GM12864 (cell line): Measurements from ENCODE around the gene ATP10B.

ENCODE experiments used
- DNase-seq: peaks from one replicate; pipeline ENCODE4 v3.0.0-alpha.2; 2011; ENCODE audit warnings: low read depth
- H3K4me3 ChIP-seq: 2 replicates; pipeline ENCODE4 v1.5.1; 2011; ENCODE audit warnings: mild to moderate bottlenecking, low read depth, low read length, control low read depth
- TF ChIP-seq, protein P1 (sequence below): IDR thresholded peaks from 2 replicates; pipeline ENCODE4 v1.5.1; 2011; ENCODE audit warnings: low read depth, mild to moderate bottlenecking, moderate library complexity, low read length, control low read depth, inconsistent platforms; ENCODE audit errors: missing control alignments

ATP10B gene

DNA sequence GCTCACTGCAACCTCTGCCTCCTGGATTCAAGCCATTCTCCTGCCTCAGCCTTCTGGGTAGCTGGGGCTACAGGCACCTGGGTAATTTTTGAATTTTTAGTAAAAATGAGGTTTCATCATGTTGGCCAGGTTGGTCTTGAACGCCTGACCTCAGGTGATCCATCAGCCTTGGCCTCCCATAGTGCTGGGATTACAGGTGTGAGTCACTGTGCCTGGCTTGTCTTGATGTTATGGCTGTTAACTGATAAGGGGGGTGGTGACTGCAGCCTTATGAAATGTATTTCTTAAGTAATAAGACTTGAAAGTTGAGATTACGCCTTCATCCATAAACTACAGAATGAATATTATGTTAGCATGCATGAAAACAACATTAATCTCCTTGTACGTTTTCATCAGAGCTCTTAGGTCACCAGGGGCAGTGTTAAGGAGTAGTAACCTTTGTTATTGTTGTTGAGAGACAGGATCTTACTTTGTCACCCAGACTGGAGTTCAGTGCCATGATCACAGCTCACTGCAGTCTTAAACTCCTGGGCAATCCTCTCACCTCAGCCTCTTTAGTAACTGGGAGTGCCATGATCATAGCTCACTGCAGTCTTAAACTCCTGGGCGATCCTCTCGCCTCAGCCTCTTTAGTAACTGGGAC is 148.3 kb downstream of the ATP10B start:
- H3K4me3 ChIP-seq, result no peak overlapping the region
- TF ChIP-seq, protein P1, sequence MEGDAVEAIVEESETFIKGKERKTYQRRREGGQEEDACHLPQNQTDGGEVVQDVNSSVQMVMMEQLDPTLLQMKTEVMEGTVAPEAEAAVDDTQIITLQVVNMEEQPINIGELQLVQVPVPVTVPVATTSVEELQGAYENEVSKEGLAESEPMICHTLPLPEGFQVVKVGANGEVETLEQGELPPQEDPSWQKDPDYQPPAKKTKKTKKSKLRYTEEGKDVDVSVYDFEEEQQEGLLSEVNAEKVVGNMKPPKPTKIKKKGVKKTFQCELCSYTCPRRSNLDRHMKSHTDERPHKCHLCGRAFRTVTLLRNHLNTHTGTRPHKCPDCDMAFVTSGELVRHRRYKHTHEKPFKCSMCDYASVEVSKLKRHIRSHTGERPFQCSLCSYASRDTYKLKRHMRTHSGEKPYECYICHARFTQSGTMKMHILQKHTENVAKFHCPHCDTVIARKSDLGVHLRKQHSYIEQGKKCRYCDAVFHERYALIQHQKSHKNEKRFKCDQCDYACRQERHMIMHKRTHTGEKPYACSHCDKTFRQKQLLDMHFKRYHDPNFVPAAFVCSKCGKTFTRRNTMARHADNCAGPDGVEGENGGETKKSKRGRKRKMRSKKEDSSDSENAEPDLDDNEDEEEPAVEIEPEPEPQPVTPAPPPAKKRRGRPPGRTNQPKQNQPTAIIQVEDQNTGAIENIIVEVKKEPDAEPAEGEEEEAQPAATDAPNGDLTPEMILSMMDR, result no peak
- no peak for DNase-seq

DNA sequence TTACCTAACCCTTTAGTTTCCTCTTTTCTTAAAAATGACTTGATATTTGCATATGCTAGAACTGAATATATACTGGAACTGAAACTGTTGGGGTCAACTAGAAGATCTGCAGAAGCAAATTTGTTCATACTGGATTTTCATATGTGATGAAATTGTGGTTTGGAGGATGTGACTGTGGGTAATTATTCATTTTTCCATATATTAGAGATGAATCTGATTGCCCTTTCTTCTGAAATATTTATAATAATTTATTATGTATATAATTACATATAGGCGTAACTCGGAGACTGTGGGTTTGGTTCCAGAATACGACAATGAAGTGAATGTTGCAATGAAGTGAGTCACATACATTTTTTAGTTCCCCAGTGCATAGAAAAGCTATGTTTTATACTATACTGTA is 149.1 kb downstream of the ATP10B start:
- no peak overlapping the region for H3K4me3 ChIP-seq
- peak; percentile 46 for DNase-seq
- TF ChIP-seq, protein P1, result no peak

DNA sequence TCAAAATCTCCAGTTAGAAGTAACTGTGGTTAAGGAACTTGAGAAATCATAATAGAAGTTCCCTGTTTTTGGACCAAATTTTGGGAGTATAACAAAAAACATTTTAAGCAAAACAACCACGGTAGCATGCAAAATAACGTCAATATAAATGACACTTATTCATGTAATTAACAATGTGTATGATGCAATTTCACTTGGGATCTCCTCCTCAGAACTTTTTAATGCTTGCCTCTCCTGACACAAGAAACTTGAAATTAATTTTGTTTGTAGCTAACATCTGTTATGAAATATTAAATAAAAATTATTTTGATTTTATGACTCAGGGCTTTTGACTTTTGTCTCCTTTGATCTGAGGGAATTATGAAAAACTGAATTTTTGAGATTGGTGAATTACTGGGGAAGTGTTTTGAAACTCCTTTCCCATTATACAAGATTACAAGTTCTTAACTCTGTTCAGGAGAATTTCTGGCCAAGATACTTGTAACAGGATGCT is 149.7 kb downstream of the ATP10B start:
- no peak overlapping the region for H3K4me3 ChIP-seq
- no peak for DNase-seq
- TF ChIP-seq, protein P1, result no peak

DNA sequence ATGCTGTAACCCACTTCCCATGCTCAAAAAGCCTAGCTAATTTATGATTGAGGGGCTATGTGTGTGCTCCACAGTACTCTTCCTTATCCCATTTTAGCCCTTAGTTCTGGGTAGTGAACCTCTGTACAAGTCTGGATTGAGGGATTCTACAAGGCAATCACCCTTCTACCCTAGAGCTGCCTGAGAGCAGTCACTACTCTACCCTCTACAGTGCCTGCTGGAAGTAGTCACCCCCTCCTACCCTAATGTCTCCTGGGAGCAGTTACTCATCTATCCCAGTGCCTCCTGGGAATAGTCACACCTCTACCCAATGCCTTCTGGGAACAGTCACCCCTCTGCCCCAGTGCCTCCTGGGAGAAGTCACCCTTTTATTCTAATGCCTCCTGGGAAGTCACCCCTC is 150.6 kb downstream of the ATP10B start:
- TF ChIP-seq, protein P1, result no peak
- no peak overlapping the region for H3K4me3 ChIP-seq
- DNase-seq, result no peak

DNA sequence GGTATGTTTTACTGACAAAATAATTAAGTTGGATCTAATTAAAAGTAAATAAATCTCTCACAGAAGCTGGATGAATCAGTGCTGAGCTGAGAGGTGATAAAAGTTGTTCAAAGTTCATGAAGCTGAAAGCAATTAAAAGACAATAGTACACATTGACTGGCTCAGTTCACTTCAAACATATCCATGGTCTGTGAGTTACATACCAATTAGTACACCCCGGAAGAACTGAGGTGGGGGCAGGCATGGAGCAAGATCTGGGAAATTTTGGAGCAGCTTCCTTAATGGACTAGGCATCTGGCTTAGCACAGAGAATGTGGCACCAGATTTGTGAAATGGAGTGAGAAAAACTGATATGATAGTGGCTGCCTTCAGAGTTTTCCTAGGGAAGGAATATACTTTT is 152.7 kb downstream of the ATP10B start:
- no peak for DNase-seq
- TF ChIP-seq, protein P1, result no peak
- H3K4me3 ChIP-seq, result no peak overlapping the region

DNA sequence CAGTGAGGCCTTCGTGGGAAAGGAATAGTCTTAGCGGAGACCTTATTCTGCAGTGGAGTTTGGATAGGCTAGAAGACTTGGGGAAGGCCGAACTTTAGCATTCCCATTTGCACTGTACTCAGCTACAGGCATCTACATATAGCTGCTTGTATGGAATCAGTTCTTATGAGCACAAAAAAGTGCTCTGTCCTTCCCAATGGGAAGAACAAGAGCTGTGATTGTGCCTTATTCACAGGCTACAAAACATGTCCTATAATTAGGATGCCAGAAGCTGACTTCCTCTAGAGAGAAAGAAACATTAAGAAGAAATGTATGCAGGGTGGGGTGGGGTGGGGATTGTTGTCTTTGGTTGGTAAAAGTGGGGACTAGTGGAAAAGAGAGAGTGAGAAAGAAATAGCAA is 154.7 kb downstream of the ATP10B start:
- no peak for DNase-seq
- no peak overlapping the region for H3K4me3 ChIP-seq
- TF ChIP-seq, protein P1, result no peak

DNA sequence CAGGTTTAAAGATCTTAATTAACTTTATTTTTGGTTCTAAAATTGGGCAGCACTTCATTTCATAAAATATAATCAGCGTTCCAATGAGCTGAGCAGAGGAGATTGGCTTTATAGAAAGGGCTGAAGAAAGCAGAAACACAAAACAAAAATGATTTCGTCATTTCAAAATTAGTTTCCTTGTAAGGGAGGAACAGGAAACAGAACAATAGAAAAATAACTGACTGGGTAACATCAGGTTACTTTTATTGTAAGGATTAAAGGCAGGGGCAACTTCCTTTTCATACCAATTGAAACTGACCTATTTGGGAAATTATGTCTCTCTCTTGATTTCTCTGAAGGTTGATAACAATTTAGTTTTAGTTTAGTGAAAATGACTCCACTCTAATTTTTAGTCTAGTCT is 157.1 kb downstream of the ATP10B start:
- no peak overlapping the region for H3K4me3 ChIP-seq
- DNase-seq, result no peak
- TF ChIP-seq, protein P1, result no peak
